Loucy (cell line): Measurements from ENCODE around the gene PHPT1.

Source experiments
- H2AFZ ChIP-seq: fragments of 200-600 bp; sonication (generic); 2 replicates; pipeline ENCODE4 v1.6.0; 2016; ENCODE audit warnings: antibody characterized with exemption, mild to moderate bottlenecking, low read length, moderate library complexity
- H3F3A ChIP-seq: fragments of 200-600 bp; 2 replicates; pipeline ENCODE4 v1.6.0; 2016; ENCODE audit warnings: antibody characterized with exemption, low read depth, mild to moderate bottlenecking
- H3K27me3 ChIP-seq: fragments of 200-600 bp; sonication (generic); 2 replicates; pipeline ENCODE4 v1.6.1; 2014; ENCODE audit warnings: low read length, mild to moderate bottlenecking; ENCODE audit not compliant: insufficient read depth, poor library complexity, severe bottlenecking
- H3K36me3 ChIP-seq: fragments of 200-600 bp; sonication (generic); 2 replicates; pipeline ENCODE4 v1.6.1; 2016; ENCODE audit warnings: low read length; ENCODE audit not compliant: insufficient read depth
- H3K4me1 ChIP-seq: fragments of 200-600 bp; sonication (generic); 2 replicates; pipeline ENCODE4 v1.5.1; 2014; ENCODE audit warnings: low read length, mild to moderate bottlenecking; ENCODE audit not compliant: insufficient read depth, poor library complexity, severe bottlenecking
- H3K4me2 ChIP-seq: fragments of 200-600 bp; sonication (generic); 2 replicates; pipeline ENCODE4 v1.6.0; 2014; ENCODE audit warnings: antibody characterized with exemption, low read length, low read depth, mild to moderate bottlenecking; ENCODE audit not compliant: poor library complexity, severe bottlenecking
- H3K4me3 ChIP-seq: fragments of 200-600 bp; sonication (generic); 2 replicates; pipeline ENCODE4 v1.5.1; 2014; ENCODE audit warnings: low read length, mild to moderate bottlenecking, mixed read lengths; ENCODE audit not compliant: poor library complexity, severe bottlenecking
- H3K79me2 ChIP-seq: fragments of 200-600 bp; sonication (generic); 2 replicates; pipeline ENCODE4 v1.6.1; 2014; ENCODE audit warnings: low read length; ENCODE audit not compliant: insufficient read depth
- H3K9ac ChIP-seq: fragments of 200-600 bp; sonication (generic); 2 replicates; pipeline ENCODE4 v1.6.0; 2014; ENCODE audit warnings: mild to moderate bottlenecking, low read depth, low read length, moderate library complexity; ENCODE audit not compliant: poor library complexity, severe bottlenecking
- H3K9me2 ChIP-seq: fragments of 200-600 bp; sonication (generic); replicated peaks from 2 replicates; pipeline ENCODE4 v1.6.1; 2016; ENCODE audit warnings: low read depth, low read length, mixed read lengths
- H3K9me3 ChIP-seq: fragments of 200-600 bp; sonication (generic); 2 replicates; pipeline ENCODE4 v1.6.1; 2014; ENCODE audit warnings: mild to moderate bottlenecking, antibody characterized with exemption, low read length, low read depth; ENCODE audit not compliant: insufficient read depth
- H4K20me1 ChIP-seq: fragments of 200-600 bp; sonication (generic); 2 replicates; pipeline ENCODE4 v1.6.0; 2014; ENCODE audit warnings: antibody characterized with exemption, low read length, mild to moderate bottlenecking; ENCODE audit not compliant: insufficient read depth, poor library complexity, severe bottlenecking
- EZH2phosphoT487 ChIP-seq: fragments of 200-600 bp; IDR thresholded peaks from 2 replicates; pipeline ENCODE4 v1.6.1; 2018; ENCODE audit warnings: antibody characterized with exemption, mild to moderate bottlenecking, moderate library complexity, borderline replicate concordance
- TF ChIP-seq, protein P1 (sequence below): fragments of 200-600 bp; sonication (generic); conservative IDR thresholded peaks from 2 replicates; pipeline ENCODE4 v1.5.1; 2014; ENCODE audit warnings: mild to moderate bottlenecking, antibody characterized with exemption, low read length

The PHPT1 gene

GRCh38 chr9:136857581-136858412, 8.6 kb downstream of the PHPT1 start:
- Histone ChIP-seq H3K9me3 (no peaks in the 10 kb centered on the region), H2AFZ (no peak overlapping the region), H4K20me1 (peaks cover 3% of the 10 kb centered on the region), H3K9ac (no peak overlapping the region), H3K4me2 (no peak overlapping the region), H3K79me2 (peaks cover 1% of the 10 kb centered on the region; the same call in 1 of the 2 replicates), H3K4me3 (no peak overlapping the region), H3K4me1 (no peaks in the 10 kb centered on the region), H3K9me2 (no peaks in the 10 kb centered on the region), H3F3A (no peaks in the 10 kb centered on the region), H3K36me3 (peaks cover 11% of the 10 kb centered on the region; the same call in 1 of the 2 replicates), H3K27me3 (no peaks in the 10 kb centered on the region)
- TF ChIP-seq, protein P1, sequence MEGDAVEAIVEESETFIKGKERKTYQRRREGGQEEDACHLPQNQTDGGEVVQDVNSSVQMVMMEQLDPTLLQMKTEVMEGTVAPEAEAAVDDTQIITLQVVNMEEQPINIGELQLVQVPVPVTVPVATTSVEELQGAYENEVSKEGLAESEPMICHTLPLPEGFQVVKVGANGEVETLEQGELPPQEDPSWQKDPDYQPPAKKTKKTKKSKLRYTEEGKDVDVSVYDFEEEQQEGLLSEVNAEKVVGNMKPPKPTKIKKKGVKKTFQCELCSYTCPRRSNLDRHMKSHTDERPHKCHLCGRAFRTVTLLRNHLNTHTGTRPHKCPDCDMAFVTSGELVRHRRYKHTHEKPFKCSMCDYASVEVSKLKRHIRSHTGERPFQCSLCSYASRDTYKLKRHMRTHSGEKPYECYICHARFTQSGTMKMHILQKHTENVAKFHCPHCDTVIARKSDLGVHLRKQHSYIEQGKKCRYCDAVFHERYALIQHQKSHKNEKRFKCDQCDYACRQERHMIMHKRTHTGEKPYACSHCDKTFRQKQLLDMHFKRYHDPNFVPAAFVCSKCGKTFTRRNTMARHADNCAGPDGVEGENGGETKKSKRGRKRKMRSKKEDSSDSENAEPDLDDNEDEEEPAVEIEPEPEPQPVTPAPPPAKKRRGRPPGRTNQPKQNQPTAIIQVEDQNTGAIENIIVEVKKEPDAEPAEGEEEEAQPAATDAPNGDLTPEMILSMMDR: no peak
- no peak for TF ChIP-seq EZH2phosphoT487

DNA sequence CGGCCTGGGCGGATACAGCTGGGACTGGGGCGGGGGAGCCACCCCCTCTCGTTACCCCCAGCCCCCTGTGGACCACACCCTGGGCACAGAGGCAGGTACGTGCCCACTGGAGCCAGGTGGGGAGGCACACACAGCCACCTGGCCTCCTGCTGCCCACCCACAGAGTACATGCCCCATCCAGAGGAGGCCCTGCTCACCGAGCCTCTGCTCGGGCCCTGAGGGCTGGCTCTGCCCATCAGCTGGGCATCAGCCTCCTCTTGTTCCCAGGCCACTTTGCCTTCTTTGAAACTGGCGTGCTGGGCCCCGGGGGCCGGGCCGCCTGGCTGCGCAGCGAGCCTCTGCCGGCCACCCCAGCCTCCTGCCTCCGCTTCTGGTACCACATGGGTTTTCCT, 9.2 kb downstream of the PHPT1 start:
- no peak for TF ChIP-seq EZH2phosphoT487
- TF ChIP-seq, protein P1: no peak
- H4K20me1 ChIP-seq: peaks cover 8% of the 10 kb centered on the region
- H3K4me1 ChIP-seq: peaks cover under 1% of the 10 kb centered on the region
- no peaks in the 10 kb centered on the region for H3K27me3 ChIP-seq
- H3K36me3 ChIP-seq: peaks cover 17% of the 10 kb centered on the region; the same call in 1 of the 2 replicates
- H3K4me2 ChIP-seq: no peak overlapping the region
- H3K4me3 ChIP-seq: no peak overlapping the region
- H3K9me3 ChIP-seq: no peaks in the 10 kb centered on the region
- peaks cover 8% of the 10 kb centered on the region; the same call in 1 of the 2 replicates for H3K79me2 ChIP-seq
- no peak overlapping the region for H2AFZ ChIP-seq
- H3K9ac ChIP-seq: no peak overlapping the region
- no peaks in the 10 kb centered on the region for H3K9me2 ChIP-seq
- no peaks in the 10 kb centered on the region for H3F3A ChIP-seq

DNA sequence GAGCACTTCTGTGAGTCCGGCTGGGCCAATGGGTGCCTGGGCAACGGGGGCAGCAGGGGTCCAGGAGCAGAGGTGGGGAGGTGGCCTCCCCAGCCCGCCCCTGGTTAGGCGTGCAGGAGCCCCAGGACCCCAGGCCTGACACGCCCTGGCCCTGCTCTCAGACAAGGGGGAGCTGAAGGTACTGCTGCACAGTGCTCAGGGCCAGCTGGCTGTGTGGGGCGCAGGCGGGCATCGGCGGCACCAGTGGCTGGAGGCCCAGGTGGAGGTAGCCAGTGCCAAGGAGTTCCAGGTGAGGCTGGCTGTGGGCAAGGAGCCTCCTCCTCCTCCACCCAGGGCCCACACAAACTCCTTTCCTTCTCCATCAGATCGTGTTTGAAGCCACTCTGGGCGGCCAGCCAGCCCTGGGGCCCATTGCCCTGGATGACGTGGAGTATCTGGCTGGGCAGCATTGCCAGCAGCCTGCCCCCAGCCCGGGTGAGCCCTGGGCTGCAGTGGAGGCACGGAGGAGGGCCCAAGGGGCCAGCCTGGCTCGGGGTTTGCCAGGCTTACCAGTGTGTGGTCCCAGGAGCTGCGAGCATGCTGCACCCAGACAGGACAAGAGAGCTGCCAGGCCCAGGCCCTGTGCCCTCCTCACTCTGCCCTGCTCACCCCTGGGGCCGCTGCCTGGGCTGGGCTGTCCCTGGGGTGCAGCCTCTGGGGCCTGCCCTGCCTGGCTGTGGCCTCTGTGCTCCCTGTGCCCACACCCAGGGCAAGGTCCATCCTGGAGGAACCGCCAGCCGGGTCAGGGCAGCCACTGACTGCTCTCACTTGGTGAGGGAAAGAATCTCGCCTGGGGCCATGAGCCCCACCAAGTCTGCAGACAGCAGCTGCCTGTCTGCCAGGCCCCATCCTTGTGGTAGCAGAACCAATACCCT, 9.9 kb downstream of the PHPT1 start:
- H3K9ac ChIP-seq: no peak overlapping the region
- H3K9me3 ChIP-seq: no peaks in the 10 kb centered on the region
- H3K79me2 ChIP-seq: peaks cover 14% of the 10 kb centered on the region
- peaks cover 5% of the 10 kb centered on the region for H3K4me1 ChIP-seq
- no peaks in the 10 kb centered on the region for H3F3A ChIP-seq
- no peak overlapping the region for H2AFZ ChIP-seq
- peaks cover 22% of the 10 kb centered on the region; the same call in 1 of the 2 replicates for H3K36me3 ChIP-seq
- H3K4me2 ChIP-seq: no peak overlapping the region
- TF ChIP-seq EZH2phosphoT487: no peak
- TF ChIP-seq, protein P1: no peak
- peaks cover 14% of the 10 kb centered on the region for H4K20me1 ChIP-seq
- no peak overlapping the region for H3K4me3 ChIP-seq
- H3K27me3 ChIP-seq: no peaks in the 10 kb centered on the region
- H3K9me2 ChIP-seq: no peaks in the 10 kb centered on the region
